GM23338 (cell line): ENCODE results near the gene ABCB8. TPM values are rescaled to one million over a fixed set of nuclear protein-coding genes. Genes with fewer than 3 reads are reported as not detected.

ENCODE experiments used
- ATAC-seq: fragments of 200-7000 bp; cut with Tn5 transposase; 3 replicates; pipeline ENCODE4 v1.9.1; 2020
- DNase-seq: peaks from one replicate; pipeline ENCODE4 v3.0.0-alpha.2; 2015; ENCODE audit warnings: low spot score
- H2AFZ ChIP-seq: fragments of 200-600 bp; sonication (generic); 2 replicates; pipeline ENCODE4 v1.8.0; 2016; ENCODE audit warnings: antibody characterized with exemption, mild to moderate bottlenecking, moderate library complexity
- H3F3A ChIP-seq: fragments of 200-600 bp; sonication (generic); replicated peaks from 2 replicates; pipeline ENCODE4 v1.8.0; 2017; ENCODE audit warnings: antibody characterized with exemption, mixed run types, low read depth
- H3K27ac ChIP-seq: fragments of 200-600 bp; sonication (generic); 2 replicates; pipeline ENCODE4 v1.6.1; 2016; ENCODE audit warnings: low read depth
- H3K27me3 ChIP-seq: fragments of 200-600 bp; sonication (generic); 2 replicates; pipeline ENCODE4 v1.8.0; 2016; ENCODE audit warnings: mild to moderate bottlenecking, mixed run types, moderate library complexity; ENCODE audit not compliant: insufficient read depth
- H3K36me3 ChIP-seq: fragments of 200-600 bp; sonication (generic); 2 replicates; pipeline ENCODE4 v1.8.0; 2016; ENCODE audit warnings: mild to moderate bottlenecking; ENCODE audit not compliant: insufficient read depth
- H3K4me1 ChIP-seq: fragments of 200-600 bp; sonication (generic); 2 replicates; pipeline ENCODE4 v1.8.0; 2016; ENCODE audit warnings: mild to moderate bottlenecking, moderate library complexity; ENCODE audit not compliant: insufficient read depth
- H3K4me2 ChIP-seq: fragments of 200-600 bp; sonication (generic); 2 replicates; pipeline ENCODE4 v1.7.1; 2017; ENCODE audit warnings: mixed run types
- H3K4me3 ChIP-seq: fragments of 200-600 bp; sonication (generic); 2 replicates; pipeline ENCODE4 v1.6.1; 2016; ENCODE audit warnings: mixed run types
- H3K79me2 ChIP-seq: fragments of 200-600 bp; sonication (generic); replicated peaks from 2 replicates; pipeline ENCODE4 v1.8.0; 2017; ENCODE audit warnings: mild to moderate bottlenecking; ENCODE audit not compliant: insufficient read depth
- H3K9me2 ChIP-seq: fragments of 200-600 bp; sonication (generic); 2 replicates; pipeline ENCODE4 v1.8.0; 2017; ENCODE audit not compliant: insufficient read depth
- H4K20me1 ChIP-seq: fragments of 200-600 bp; sonication (generic); replicated peaks from 2 replicates; pipeline ENCODE4 v1.8.0; 2017; ENCODE audit warnings: mild to moderate bottlenecking; ENCODE audit not compliant: insufficient read depth
- H3K27ac Mint-ChIP-seq: 2 replicates; pipeline ENCODE4 v1.8.0; 2020; ENCODE audit warnings: inconsistent platforms, mild to moderate bottlenecking, moderate library complexity, mixed read lengths
- H3K27me3 Mint-ChIP-seq: 3 replicates; pipeline ENCODE4 v1.8.0; 2022; ENCODE audit warnings: low read depth, mild to moderate bottlenecking, moderate library complexity, mixed read lengths, inconsistent platforms; ENCODE audit not compliant: insufficient read depth, poor library complexity
- H3K36me3 Mint-ChIP-seq: 3 replicates; pipeline ENCODE4 v1.8.0; 2021; ENCODE audit warnings: low read depth, mild to moderate bottlenecking, inconsistent platforms, moderate library complexity, mixed read lengths
- H3K4me1 Mint-ChIP-seq: 3 replicates; pipeline ENCODE4 v1.8.0; 2020; ENCODE audit warnings: mild to moderate bottlenecking, inconsistent platforms, mixed read lengths
- H3K4me3 Mint-ChIP-seq: 3 replicates; pipeline ENCODE4 v1.8.0; 2021; ENCODE audit warnings: moderate library complexity, mild to moderate bottlenecking, inconsistent platforms, mixed read lengths
- H3K9me3 Mint-ChIP-seq: 3 replicates; pipeline ENCODE4 v1.8.0; 2020; ENCODE audit warnings: moderate library complexity, mild to moderate bottlenecking, inconsistent platforms, mixed read lengths
- CREB1 ChIP-seq: fragments of 250-450 bp; sonication (Bioruptor Pico); IDR thresholded peaks from 2 replicates; pipeline ENCODE4 v1.5.0; 2020; ENCODE audit warnings: low read depth, mild to moderate bottlenecking, moderate library complexity
- CTCF ChIP-seq, 2 experiments: fragments of 200-600 bp in 1 of 2; sonication (generic) in 1 of 2; conservative IDR thresholded peaks; 2 replicates each; pipeline versions ENCODE4 v1.5.1 to v1.6.1; 2016 to 2017; ENCODE audit warnings: antibody characterized with exemption in 2 of 2, low read depth in 2 of 2, mild to moderate bottlenecking in 2 of 2, moderate library complexity in 1 of 2
- ETS1 ChIP-seq: IDR thresholded peaks from 2 replicates; pipeline ENCODE4 v1.6.1; 2016; ENCODE audit warnings: antibody characterized with exemption
- EZH2 ChIP-seq: fragments of 200-600 bp; sonication (generic); IDR thresholded peaks from one replicate; pipeline ENCODE4 v1.8.0; 2017; ENCODE audit warnings: antibody characterized with exemption, mild to moderate bottlenecking, low read depth; ENCODE audit not compliant: unreplicated experiment
- EZH2phosphoT487 ChIP-seq: fragments of 200-600 bp; sonication (generic); IDR thresholded peaks from one replicate; pipeline ENCODE4 v1.8.1; 2018; ENCODE audit warnings: antibody characterized with exemption; ENCODE audit not compliant: unreplicated experiment
- JUNB ChIP-seq: IDR thresholded peaks from one replicate; pipeline ENCODE4 v1.6.1; 2016; ENCODE audit warnings: antibody characterized with exemption; ENCODE audit not compliant: unreplicated experiment
- NANOG ChIP-seq: IDR thresholded peaks from 2 replicates; pipeline ENCODE4 v1.6.1; 2016; ENCODE audit warnings: antibody characterized with exemption, borderline replicate concordance
- POLR2AphosphoS5 ChIP-seq: IDR thresholded peaks from 2 replicates; pipeline ENCODE4 v1.6.1; 2016; ENCODE audit warnings: antibody characterized with exemption, low read depth
- STAT1 ChIP-seq: IDR thresholded peaks from one replicate; pipeline ENCODE4 v1.6.1; 2016; ENCODE audit warnings: antibody characterized with exemption; ENCODE audit not compliant: unreplicated experiment
- ZNF114 ChIP-seq: fragments of 250-450 bp; sonication (Bioruptor Pico); IDR thresholded peaks from 2 replicates; pipeline ENCODE4 v1.5.0; 2020; ENCODE audit warnings: mild to moderate bottlenecking, moderate library complexity
- ZNF331 ChIP-seq: fragments of 250-450 bp; sonication (Bioruptor Pico); IDR thresholded peaks from 2 replicates; pipeline ENCODE4 v1.5.0; 2020; ENCODE audit warnings: low read depth, mild to moderate bottlenecking, moderate library complexity
- ZNF462 ChIP-seq: fragments of 250-450 bp; sonication (Bioruptor Pico); IDR thresholded peaks from 2 replicates; pipeline ENCODE4 v1.5.0; 2020; ENCODE audit warnings: mild to moderate bottlenecking, moderate library complexity
- polyA plus RNA-seq: library from polyadenylated mRNA; unstranded; fragments of >200 nt; fragmentation: Nextera tagmentation; extraction: Ambion mirVana; gene quantifications from 2 replicates; pipeline ENCODE4 v1.2.1, GENCODE V29; 2016
- total RNA-seq: library from RNA; depleted of rRNA; stranded (reverse); fragments of >200 nt; shearing (Covaris generic); gene quantifications from 2 replicates; pipeline ENCODE4 v1.2.3, GENCODE V29; 2014

ABCB8 gene
- total and polyA plus RNA-seq, 2 experiments from 2014 or later: 11.4 to 27.1 TPM

GRCh38 chr7:151083824-151084160 lies 55.5 kb downstream of the ABCB8 start:
- H3K27ac Mint-ChIP-seq: no peak overlapping the region
- H3K4me3 Mint-ChIP-seq: peak overlapping the region; percentile 82
- H3K4me2 ChIP-seq: peak overlapping the region; percentile 98
- H3K4me1 ChIP-seq: peaks cover 37% of the 10 kb centered on the region
- TF ChIP-seq EZH2phosphoT487: no peak
- no peak for TF ChIP-seq ZNF114 (CRISPR knock-in tag)
- TF ChIP-seq CREB1: no peak
- H3K36me3 Mint-ChIP-seq: peaks cover 4% of the 10 kb centered on the region; the same call in 1 of the 3 replicates
- H3K79me2 ChIP-seq: peaks cover 21% of the 10 kb centered on the region
- H3K9me3 Mint-ChIP-seq: peaks cover 2% of the 10 kb centered on the region; the same call in 1 of the 3 replicates
- peaks cover 36% of the 10 kb centered on the region for H3K27me3 Mint-ChIP-seq
- peak overlapping the region; percentile 79 for H3K4me3 ChIP-seq
- H3K36me3 ChIP-seq: no peaks in the 10 kb centered on the region
- H3K9me2 ChIP-seq: no peaks in the 10 kb centered on the region
- peaks cover 39% of the 10 kb centered on the region for H3K27me3 ChIP-seq
- ATAC-seq: no peak
- peaks cover 35% of the 10 kb centered on the region for H3K4me1 Mint-ChIP-seq
- no peak overlapping the region for H3K27ac ChIP-seq
- peaks cover 20% of the 10 kb centered on the region for H3F3A ChIP-seq
- peak overlapping the region; percentile 96 for H2AFZ ChIP-seq
- DNase-seq: no peak
- peaks cover 19% of the 10 kb centered on the region for H4K20me1 ChIP-seq

GRCh38 chr7:151085329-151085690 lies 57.1 kb downstream of the ABCB8 start:
- Mint-ChIP-seq H3K27ac (no peak overlapping the region), H3K4me1 (peaks cover 37% of the 10 kb centered on the region), H3K36me3 (peaks cover 9% of the 10 kb centered on the region; the same call in 2 of the 3 replicates), H3K4me3 (peak overlapping the region; percentile 82), H3K27me3 (peaks cover 43% of the 10 kb centered on the region), H3K9me3 (no peaks in the 10 kb centered on the region)
- DNase-seq (no peak), ATAC-seq (no peak)
- peak overlapping the region; percentile 75 for H3K4me3 ChIP-seq
- no peaks in the 10 kb centered on the region for H3K9me2 ChIP-seq
- peaks cover 51% of the 10 kb centered on the region for H3K27me3 ChIP-seq
- no peaks in the 10 kb centered on the region for H3K36me3 ChIP-seq
- H3K4me2 ChIP-seq: peak overlapping the region; percentile 96
- H3F3A ChIP-seq: peaks cover 20% of the 10 kb centered on the region
- H3K27ac ChIP-seq: no peak overlapping the region
- peaks cover 30% of the 10 kb centered on the region for H3K79me2 ChIP-seq
- no peak overlapping the region for H2AFZ ChIP-seq
- H3K4me1 ChIP-seq: peaks cover 34% of the 10 kb centered on the region
- H4K20me1 ChIP-seq: peaks cover 28% of the 10 kb centered on the region
- TF ChIP-seq JUNB (no peak), NANOG (no peak), ETS1 (no peak), ZNF462 (CRISPR knock-in tag) (no peak), EZH2phosphoT487 (no peak), EZH2 (no peak), POLR2AphosphoS5 (no peak), ZNF114 (CRISPR knock-in tag) (no peak), ZNF331 (CRISPR knock-in tag) (no peak), STAT1 (no peak), CREB1 (no peak), CTCF (conservative IDR thresholded peaks at IDR 0.05; ENCODE audit: low read depth in 2 of 2) (no peak)
